Astrocyte (in vitro differentiated cells and primary cell): Measurements from ENCODE around the gene LRRC55.

ENCODE experiments used
- CTCF ChIP-seq: IDR thresholded peaks from 2 replicates; pipeline ENCODE4 v1.5.1; 2011; ENCODE audit warnings: low read depth, mild to moderate bottlenecking, inconsistent platforms, low read length, moderate library complexity; ENCODE audit not compliant: insufficient read depth
- EZH2 ChIP-seq: IDR thresholded peaks from 2 replicates; pipeline ENCODE4 v1.6.1; 2012; ENCODE audit warnings: mild to moderate bottlenecking, low read length, inconsistent platforms; ENCODE audit not compliant: insufficient read depth

- TF ChIP-seq CTCF (no peak), EZH2 (no peak)
Measured at GRCh38 chr11:57148621-57149020, 33.1 kb upstream of the LRRC55 start.
